GM13976 (cell line): ENCODE data around the gene TMEFF2.
A peak's percentile ranks its signal among the peaks of the same experiment; 100 is the strongest.

Source experiments
- DNase-seq: peaks from one replicate; pipeline ENCODE4 v3.0.0; 2012; ENCODE audit warnings: low spot score
- CTCF ChIP-seq: IDR thresholded peaks from 2 replicates; pipeline ENCODE4 v1.5.1; 2012; ENCODE audit warnings: borderline replicate concordance, mild to moderate bottlenecking; ENCODE audit not compliant: insufficient read depth; ENCODE audit errors: extremely low read depth, missing control alignments, control extremely low read depth
- in situ Hi-C: fragments of 300-500 bp; cut with MboI; formaldehyde crosslinking; loops from one replicate; pipeline ENCODE4 v1.12.0; 2022; ENCODE audit warnings: low sequenced_read_pairs, mixed read lengths, inconsistent platforms; ENCODE audit not compliant: unreplicated experiment

The TMEFF2 gene

GRCh38 chr2:192201116-192201515 lies 6.4 kb upstream of the TMEFF2 start:
- no peak for DNase-seq
- TF ChIP-seq CTCF: no peak
- in situ Hi-C loops: no loop called here

GRCh38 chr2:192197357-192197756 lies 2.6 kb upstream of the TMEFF2 start:
- in situ Hi-C loops: no loop called here
- TF ChIP-seq CTCF: no peak
- DNase-seq: no peak

DNA sequence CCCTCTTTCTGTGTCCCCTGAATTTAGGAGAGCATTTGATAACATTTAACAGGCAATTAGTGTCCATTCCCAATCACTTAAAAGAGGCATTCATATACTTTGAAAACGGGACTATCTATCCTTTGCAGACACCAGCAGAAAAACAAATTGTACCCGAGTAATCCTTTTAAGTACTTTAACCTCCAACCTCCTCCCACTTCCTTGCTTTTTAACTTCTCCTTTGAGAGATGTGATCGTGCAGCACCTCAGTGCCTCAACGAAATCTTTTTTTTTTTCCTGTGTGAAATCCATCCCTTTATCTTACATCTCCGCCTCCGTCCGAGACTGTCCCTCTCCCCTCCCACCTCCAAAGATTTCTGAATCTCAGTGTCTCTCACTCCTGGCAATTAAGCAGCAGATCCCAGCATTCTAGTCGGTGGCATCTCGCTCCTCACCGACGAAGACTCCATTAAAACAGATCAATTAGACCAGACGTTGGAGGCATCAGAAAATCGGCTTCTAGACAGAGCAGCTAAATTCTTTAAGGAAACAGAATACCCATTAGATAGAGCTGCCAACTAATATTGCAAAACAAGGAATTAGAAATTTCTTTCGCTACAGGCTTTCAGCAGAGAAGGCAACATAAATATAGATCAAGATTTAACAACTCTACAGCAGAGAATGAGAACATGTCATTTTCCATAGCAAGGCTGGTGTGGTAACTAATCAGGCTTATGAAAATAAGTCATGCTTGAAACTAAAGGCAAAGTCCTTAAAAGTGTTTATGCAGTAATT lies 1.9 kb upstream of the TMEFF2 start:
- DNase-seq: no peak
- TF ChIP-seq CTCF: no peak
- in situ Hi-C loops: no loop called here

DNA sequence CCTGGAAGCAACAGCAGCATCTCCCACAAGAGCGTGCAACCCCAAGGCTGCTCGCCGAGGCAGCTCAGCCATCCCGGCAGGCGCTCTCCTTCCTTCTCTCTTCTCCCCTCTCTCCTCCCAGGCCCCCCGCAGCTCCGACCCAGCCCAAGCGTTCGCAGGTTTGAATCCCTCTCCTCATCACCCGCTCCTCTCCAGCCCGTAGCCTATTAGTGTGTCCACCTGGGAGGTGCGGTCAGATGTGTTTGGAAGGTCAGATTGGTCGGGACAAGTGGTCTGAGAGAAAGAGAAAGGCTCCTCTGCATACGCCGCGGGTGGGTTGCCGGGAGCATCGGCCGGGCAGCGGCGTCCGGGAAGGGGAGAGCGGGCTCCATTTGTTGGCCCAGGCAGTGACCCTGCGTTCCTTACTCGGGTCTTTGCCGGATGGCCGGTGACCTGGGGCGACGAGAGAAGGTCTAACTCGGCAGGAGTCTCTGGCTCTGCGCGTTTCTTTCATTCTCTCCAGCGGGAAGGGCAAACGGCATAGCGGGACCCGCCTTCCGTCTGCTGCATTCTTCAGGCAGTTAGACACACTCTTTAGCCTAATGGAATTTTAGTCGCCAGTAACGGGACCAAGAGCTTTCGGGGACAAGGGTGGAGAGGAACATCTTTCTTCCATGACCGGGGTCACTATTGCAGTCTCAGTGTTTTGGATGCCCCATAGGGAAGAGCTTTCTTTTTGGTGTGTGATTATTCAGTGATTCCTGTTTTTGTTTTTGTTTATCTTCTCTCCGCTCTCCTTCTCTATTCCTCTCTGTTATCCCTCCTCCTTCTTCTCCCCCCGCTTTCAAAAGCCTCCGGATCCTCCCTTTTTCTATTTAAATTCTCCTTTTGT lies 1.1 kb upstream of the TMEFF2 start:
- in situ Hi-C loops: no loop called here
- DNase-seq: peak; percentile 42
- no peak for TF ChIP-seq CTCF

GRCh38 chr2:192194265-192194865 lies 368 bp downstream of the TMEFF2 start:
- no peak for DNase-seq
- no peak for TF ChIP-seq CTCF
- in situ Hi-C loops: no loop called here

- TF ChIP-seq CTCF: peak; percentile 11
- no peak for DNase-seq
- in situ Hi-C loops: no loop called here
These were observed 4.3 kb downstream of the TMEFF2 start for GRCh38 chr2:192190474-192190873.
